ENCODE results near the gene TBCK. TPM values are rescaled to one million over a fixed set of nuclear protein-coding genes. Genes with fewer than 3 reads are reported as not detected.

The TBCK gene
- total RNA-seq, 2 donors from 2014 or later = 32.9 to 46.3 TPM

GRCh38 chr4:106246441-106246840 is 69.6 kb downstream of the TBCK start:
- no peaks in the 10 kb centered on the region for H3K9me3 ChIP-seq
- H3K27ac ChIP-seq = no peak overlapping the region
- no peak for TF ChIP-seq CTCF (IDR thresholded peaks at IDR 0.05)
- H3K4me1 ChIP-seq (ENCODE audit: control insufficient read depth in 1 of 2, low read depth in 2 of 2) = no peaks in the 10 kb centered on the region
- ATAC-seq (ENCODE audit: insufficient number of reproducible peaks, low FRiP score, low read depth) (no peak), DNase-seq (ENCODE audit: low spot score) (no peak)
- H3K36me3 ChIP-seq = no peaks in the 10 kb centered on the region
- no peak overlapping the region for H3K4me3 ChIP-seq
- H3K27me3 ChIP-seq (replicated peaks; ENCODE audit: insufficient read depth) = no peaks in the 10 kb centered on the region

GRCh38 chr4:106245176-106245575 is 70.8 kb downstream of the TBCK start:
- Histone ChIP-seq H3K9me3 (no peaks in the 10 kb centered on the region), H3K4me3 (no peak overlapping the region), H3K4me1 (ENCODE audit: control insufficient read depth in 1 of 2, low read depth in 2 of 2) (no peaks in the 10 kb centered on the region), H3K27ac (no peak overlapping the region), H3K27me3 (replicated peaks; ENCODE audit: insufficient read depth) (no peaks in the 10 kb centered on the region), H3K36me3 (no peaks in the 10 kb centered on the region)
- no peak for TF ChIP-seq CTCF (IDR thresholded peaks at IDR 0.05)
- no peak for ATAC-seq (ENCODE audit: insufficient number of reproducible peaks, low FRiP score, low read depth)
- DNase-seq (ENCODE audit: low spot score) = no peak

DNA sequence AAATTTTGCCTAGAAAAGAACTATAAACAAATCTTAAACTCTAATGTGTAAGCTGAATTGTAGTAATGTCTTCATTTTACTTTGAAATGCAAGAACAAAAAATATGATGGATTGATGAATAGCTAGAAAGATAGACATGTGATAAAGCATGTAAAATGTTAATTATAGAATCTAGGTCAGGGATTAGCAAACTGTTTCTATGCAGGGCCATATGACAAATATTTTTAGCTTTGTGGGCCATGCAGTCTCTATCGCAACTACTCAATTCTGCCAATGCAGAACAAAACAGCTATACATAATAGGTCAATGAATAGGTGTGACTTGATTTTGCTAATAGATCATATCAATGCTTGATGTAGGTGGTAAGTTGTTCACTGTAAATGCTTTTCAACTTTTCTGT is 75.3 kb downstream of the TBCK start:
- no peaks in the 10 kb centered on the region for H3K27me3 ChIP-seq (replicated peaks; ENCODE audit: insufficient read depth)
- DNase-seq (ENCODE audit: low spot score) (no peak), ATAC-seq (ENCODE audit: insufficient number of reproducible peaks, low FRiP score, low read depth) (no peak)
- no peaks in the 10 kb centered on the region for H3K9me3 ChIP-seq
- peaks cover 0 to 5% of the 10 kb centered on the region in 2 donors for H3K4me1 ChIP-seq (ENCODE audit: control insufficient read depth in 1 of 2, low read depth in 2 of 2)
- H3K36me3 ChIP-seq = peaks cover 2% of the 10 kb centered on the region
- TF ChIP-seq CTCF (IDR thresholded peaks at IDR 0.05) = no peak
- no peak overlapping the region for H3K27ac ChIP-seq
- H3K4me3 ChIP-seq = no peak overlapping the region

GRCh38 chr4:106238820-106239420 is 77.1 kb downstream of the TBCK start:
- H3K36me3 ChIP-seq = peaks cover 8% of the 10 kb centered on the region
- peak; percentile 73 for TF ChIP-seq CTCF (IDR thresholded peaks at IDR 0.05)
- ATAC-seq (ENCODE audit: insufficient number of reproducible peaks, low FRiP score, low read depth) (peak; percentile 55), DNase-seq (ENCODE audit: low spot score) (no peak)
- H3K9me3 ChIP-seq = no peaks in the 10 kb centered on the region
- H3K4me3 ChIP-seq = no peak overlapping the region
- peaks cover 0 to 5% of the 10 kb centered on the region in 2 donors for H3K4me1 ChIP-seq (ENCODE audit: control insufficient read depth in 1 of 2, low read depth in 2 of 2)
- peak overlapping the region in 1 of 2 donors; percentile 15 for H3K27ac ChIP-seq
- H3K27me3 ChIP-seq (replicated peaks; ENCODE audit: insufficient read depth) = no peaks in the 10 kb centered on the region

GRCh38 chr4:106231931-106232330 is 84.1 kb downstream of the TBCK start:
- Histone ChIP-seq H3K4me1 (ENCODE audit: control insufficient read depth in 1 of 2, low read depth in 2 of 2) (no peaks in the 10 kb centered on the region), H3K4me3 (no peak overlapping the region), H3K27ac (no peak overlapping the region), H3K27me3 (replicated peaks; ENCODE audit: insufficient read depth) (no peaks in the 10 kb centered on the region), H3K36me3 (peaks cover 15% of the 10 kb centered on the region), H3K9me3 (no peaks in the 10 kb centered on the region)
- DNase-seq (ENCODE audit: low spot score) (no peak), ATAC-seq (ENCODE audit: insufficient number of reproducible peaks, low FRiP score, low read depth) (no peak)
- TF ChIP-seq CTCF (IDR thresholded peaks at IDR 0.05) = no peak
